Spinal cord (tissue), 10 donors: ENCODE data around the gene MYO3A. TPM values are rescaled to one million over a fixed set of nuclear protein-coding genes. Genes with fewer than 3 reads are reported as not detected.

Experiments
- DNase-seq, 6 donors: peaks; one replicate each; pipeline versions ENCODE4 v3.0.0 to v3.0.0-alpha.2; 2013 to 2015; ENCODE audit warnings: low spot score in 6 of 6, low read depth in 4 of 6
- H3K27ac ChIP-seq: one replicate; pipeline ENCODE4 v1.5.1; 2013; ENCODE audit warnings: low read depth, low read length, control low read depth
- H3K27me3 ChIP-seq: one replicate; pipeline ENCODE4 v1.6.1; 2013; ENCODE audit warnings: low read length; ENCODE audit not compliant: control insufficient read depth, insufficient read depth
- H3K36me3 ChIP-seq: one replicate; pipeline ENCODE4 v1.6.1; 2013; ENCODE audit warnings: low read length; ENCODE audit not compliant: control insufficient read depth, insufficient read depth
- H3K4me1 ChIP-seq: one replicate; pipeline ENCODE4 v1.6.1; 2013; ENCODE audit warnings: low read length; ENCODE audit not compliant: control insufficient read depth, insufficient read depth
- H3K4me3 ChIP-seq: one replicate; pipeline ENCODE4 v1.5.1; 2013; ENCODE audit warnings: low read depth, low read length, control low read depth
- H3K9me3 ChIP-seq: one replicate; pipeline ENCODE4 v1.6.1; 2013; ENCODE audit warnings: low read length; ENCODE audit not compliant: control insufficient read depth, insufficient read depth
- WGBS: methylation state at CpG from one replicate; pipeline ENCODE4 v1.1.5; 2013; ENCODE audit warnings: missing lambda C conversion rate; ENCODE audit not compliant: insufficient coverage; 5-methylcytosine and 5-hydroxymethylcytosine counted together
- polyA plus RNA-seq, 2 donors: library from polyadenylated mRNA; unstranded; fragments of 120-200 nt; gene quantifications; one replicate each; pipeline ENCODE4 v1.2.1, GENCODE V29; 2013; ENCODE audit not compliant: insufficient read length in 2 of 2
- total RNA-seq, 2 donors: library from RNA; depleted of rRNA in 1 of 2; stranded (reverse); fragments of 120-200 nt in 1 of 2; fragments of >200 nt in 1 of 2; gene quantifications; one replicate each; pipeline versions ENCODE4 v1.2.3 to v1.2.4, GENCODE V29; 2013 to 2014
- donor health status: healthy.

MYO3A gene
- total and polyA plus RNA-seq, 4 donors: 2.0 to 4.7 (median 3.9) TPM

DNA sequence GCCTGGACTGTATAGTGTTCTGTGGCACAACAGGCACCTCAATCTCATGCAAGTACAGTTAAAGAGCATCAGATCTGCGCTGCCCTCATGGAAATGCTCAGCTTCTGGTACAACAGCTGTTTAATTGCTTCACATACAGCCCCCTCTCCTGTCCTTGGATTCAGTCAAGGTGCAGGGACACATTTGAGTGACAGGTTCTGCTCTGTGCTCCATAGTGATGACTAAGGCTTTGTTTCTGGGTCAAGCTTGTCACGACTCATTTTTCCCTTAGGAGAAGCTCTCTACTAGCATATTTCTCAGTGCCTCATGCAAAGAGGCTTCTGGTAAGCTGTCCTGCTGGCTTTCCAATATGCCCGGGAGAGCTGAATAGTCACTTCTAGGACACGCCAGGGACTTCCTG is 26.8 kb upstream of the MYO3A start:
- no peak overlapping the region for H3K27ac ChIP-seq
- H3K4me3 ChIP-seq: no peak overlapping the region
- H3K27me3 ChIP-seq: no peaks in the 10 kb centered on the region
- no peaks in the 10 kb centered on the region for H3K9me3 ChIP-seq
- WGBS: 80% methylated on average over 2 of the region's 4 CpGs
- peak in 1 of 6 donors; percentile 17 for DNase-seq
- no peaks in the 10 kb centered on the region for H3K4me1 ChIP-seq
- H3K36me3 ChIP-seq: no peaks in the 10 kb centered on the region

DNA sequence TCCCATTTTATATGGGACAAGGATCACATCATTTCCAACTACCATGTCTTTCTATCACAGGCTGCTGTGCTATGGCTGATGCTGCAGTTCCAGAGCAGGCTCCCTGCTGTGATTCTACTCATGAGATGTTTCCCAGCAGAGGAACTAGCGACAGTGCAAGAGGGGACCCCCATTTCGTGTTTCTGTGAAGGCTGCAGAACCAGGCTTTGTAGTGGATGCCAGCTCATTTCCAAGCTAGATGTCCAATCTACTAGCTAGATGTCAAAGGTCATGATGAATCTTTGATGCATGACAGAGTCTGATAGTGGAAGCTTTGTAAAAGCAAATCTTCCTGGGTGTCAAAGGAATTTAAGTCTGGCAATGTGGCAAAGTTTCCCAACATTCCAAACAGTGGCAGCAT is 21.2 kb upstream of the MYO3A start:
- Histone ChIP-seq H3K4me3 (no peak overlapping the region), H3K4me1 (no peaks in the 10 kb centered on the region), H3K9me3 (no peaks in the 10 kb centered on the region), H3K27me3 (no peaks in the 10 kb centered on the region), H3K27ac (no peak overlapping the region), H3K36me3 (no peaks in the 10 kb centered on the region)
- WGBS: 9% methylated on average over 2 of the region's 2 CpGs
- DNase-seq: peak in 1 of 6 donors; percentile 72

DNA sequence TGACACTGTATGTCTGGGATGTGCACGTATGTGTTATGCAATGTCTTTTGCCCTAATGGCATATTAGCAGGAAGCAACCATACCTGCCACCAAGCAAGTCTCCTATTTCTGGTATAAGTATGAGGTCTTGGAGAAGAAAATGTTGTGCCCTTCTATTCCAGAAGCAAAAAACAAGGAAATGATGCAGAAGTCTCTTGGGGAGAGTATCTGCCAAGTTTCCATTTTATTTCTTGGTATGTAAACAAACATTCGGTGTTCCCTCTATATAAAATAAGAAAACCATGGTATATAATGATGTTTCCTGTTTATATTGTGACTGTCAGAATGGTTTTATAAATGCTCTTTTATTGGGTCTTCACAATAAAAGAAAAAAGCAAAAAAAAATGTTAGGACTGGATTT is 19.3 kb upstream of the MYO3A start:
- WGBS: no CpG with 5 or more reads among the region's 2 CpGs
- DNase-seq: peak in 1 of 6 donors; percentile 8

DNA sequence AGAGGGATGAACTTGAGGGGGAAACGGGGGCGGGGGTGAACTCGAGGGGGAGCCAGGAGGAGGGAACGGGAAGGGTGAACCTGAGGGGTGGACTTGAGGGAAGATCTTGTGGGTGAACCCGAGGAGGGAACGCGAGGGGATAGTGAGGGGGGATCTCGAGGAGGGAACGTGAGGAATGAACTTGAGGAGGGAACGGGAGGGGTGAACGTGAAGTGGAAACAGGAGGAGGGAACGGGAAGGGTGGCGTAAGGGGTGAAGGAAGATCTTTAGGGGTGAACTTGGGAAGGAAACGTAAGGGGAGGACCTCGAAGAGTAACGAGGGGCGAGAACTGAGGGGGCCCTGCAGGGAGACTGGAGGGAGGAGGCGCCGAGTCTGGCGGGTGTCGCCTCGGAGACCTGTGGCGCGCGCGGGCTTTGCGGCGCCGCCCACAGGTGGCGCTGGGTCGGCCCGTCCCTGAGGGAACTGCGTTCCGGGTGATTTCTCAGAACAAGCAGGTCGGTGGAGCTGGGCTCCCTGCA is 651 bp downstream of the MYO3A start:
- peaks cover 10% of the 10 kb centered on the region for H3K4me1 ChIP-seq
- H3K27me3 ChIP-seq: peaks cover 15% of the 10 kb centered on the region
- peak in 3 of 6 donors; percentile 26 to 60 (median 55) for DNase-seq
- H3K4me3 ChIP-seq: peak overlapping the region; percentile 54
- H3K27ac ChIP-seq: no peak overlapping the region
- H3K9me3 ChIP-seq: no peaks in the 10 kb centered on the region
- H3K36me3 ChIP-seq: no peaks in the 10 kb centered on the region
- under 1% methylated on average over 35 of the region's 35 CpGs for WGBS

More for the DNA sequence above, 19.3 kb upstream of the MYO3A start:
- no peak overlapping the region for H3K27ac ChIP-seq
- no peaks in the 10 kb centered on the region for H3K36me3 ChIP-seq
- H3K4me1 ChIP-seq: no peaks in the 10 kb centered on the region
- H3K4me3 ChIP-seq: no peak overlapping the region
- H3K9me3 ChIP-seq: no peaks in the 10 kb centered on the region
- H3K27me3 ChIP-seq: no peaks in the 10 kb centered on the region

DNA sequence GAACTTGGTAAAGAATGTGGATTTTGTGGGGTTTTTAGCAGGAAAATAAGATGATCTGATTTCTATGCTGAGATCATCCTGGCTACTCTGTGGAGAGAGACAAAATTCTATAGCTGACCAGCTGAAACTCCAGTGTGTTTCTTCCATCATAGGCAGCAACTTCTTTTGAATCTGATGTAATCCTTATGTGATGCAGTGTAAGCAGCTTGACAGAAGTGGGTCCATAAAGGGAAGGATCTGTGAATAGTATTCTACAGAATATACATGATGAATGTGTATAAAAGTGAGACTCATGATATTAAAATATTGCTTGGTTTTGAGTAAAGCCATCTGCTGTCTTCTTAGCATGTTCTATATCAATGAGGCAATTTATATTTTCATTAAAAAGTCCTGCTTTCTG is 4.4 kb downstream of the MYO3A start:
- Histone ChIP-seq H3K9me3 (no peaks in the 10 kb centered on the region), H3K27me3 (peaks cover 15% of the 10 kb centered on the region), H3K36me3 (no peaks in the 10 kb centered on the region), H3K4me3 (no peak overlapping the region), H3K4me1 (peaks cover 10% of the 10 kb centered on the region), H3K27ac (no peak overlapping the region)
- DNase-seq: no peak

DNA sequence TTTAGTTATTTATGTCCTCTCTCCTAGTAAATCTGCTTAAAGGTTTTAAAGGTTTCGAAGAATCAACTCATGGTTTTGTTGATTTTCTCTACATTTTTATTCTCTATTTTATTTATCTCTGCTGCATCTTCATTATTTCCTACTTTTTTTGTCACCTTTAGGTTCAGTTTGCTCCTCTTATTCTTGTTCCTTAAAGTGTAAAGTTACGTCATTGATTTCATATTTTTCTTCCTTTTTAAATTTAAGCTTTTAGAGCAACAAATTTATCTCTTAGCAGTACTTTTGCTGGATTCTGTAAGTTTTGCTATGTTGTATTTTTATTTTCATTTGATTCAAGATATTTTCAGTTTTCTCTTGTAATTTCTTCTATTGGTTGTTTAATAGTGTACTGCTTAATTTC is 10.7 kb downstream of the MYO3A start:
- no peaks in the 10 kb centered on the region for H3K27me3 ChIP-seq
- DNase-seq: no peak
- no peaks in the 10 kb centered on the region for H3K4me1 ChIP-seq
- H3K27ac ChIP-seq: no peak overlapping the region
- H3K9me3 ChIP-seq: peaks cover 3% of the 10 kb centered on the region
- no CpG with 5 or more reads among the region's 2 CpGs for WGBS
- no peaks in the 10 kb centered on the region for H3K36me3 ChIP-seq
- no peak overlapping the region for H3K4me3 ChIP-seq

DNA sequence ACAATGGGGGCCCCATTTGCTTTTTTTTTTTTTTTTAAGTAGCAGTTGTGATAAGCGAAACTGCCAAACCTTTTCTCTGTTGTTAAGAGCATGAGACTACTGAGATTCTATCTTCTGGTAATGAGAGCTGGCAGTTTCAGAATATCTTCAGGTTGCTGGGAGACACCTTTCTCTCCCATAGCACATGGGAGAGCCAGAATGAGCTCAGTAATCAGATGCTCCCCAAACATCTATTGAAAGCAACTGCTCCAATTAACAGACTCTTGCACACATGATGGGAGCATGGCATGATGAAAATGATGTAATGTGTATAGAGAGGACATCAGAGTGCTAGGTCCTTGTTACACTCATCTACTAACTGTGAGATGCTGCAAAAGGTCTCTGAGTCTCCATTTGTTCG is 18.8 kb downstream of the MYO3A start:
- no peaks in the 10 kb centered on the region for H3K36me3 ChIP-seq
- DNase-seq: peak in 1 of 6 donors; percentile 3
- no peaks in the 10 kb centered on the region for H3K9me3 ChIP-seq
- no peaks in the 10 kb centered on the region for H3K27me3 ChIP-seq
- H3K27ac ChIP-seq: no peak overlapping the region
- no peak overlapping the region for H3K4me3 ChIP-seq
- H3K4me1 ChIP-seq: no peaks in the 10 kb centered on the region
- WGBS: 60% methylated on average over 1 of the region's 2 CpGs

DNA sequence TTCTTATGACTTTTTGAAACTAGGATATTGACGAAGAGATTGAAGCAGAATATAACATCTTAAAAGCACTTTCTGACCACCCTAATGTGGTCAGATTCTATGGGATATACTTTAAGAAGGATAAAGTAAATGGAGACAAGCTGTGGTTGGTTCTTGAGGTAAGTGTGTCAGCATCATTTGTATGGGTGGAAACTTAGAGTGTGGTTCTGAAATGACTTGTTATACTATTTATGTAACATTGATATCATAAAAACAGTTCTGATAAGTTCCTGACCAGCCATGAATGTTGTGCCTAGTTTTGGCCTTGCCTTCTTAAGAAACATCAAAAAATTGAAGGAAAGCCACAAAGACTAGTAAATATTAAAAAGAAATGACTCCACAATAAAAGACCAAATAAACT is 20.8 kb downstream of the MYO3A start:
- Histone ChIP-seq H3K4me3 (no peak overlapping the region), H3K36me3 (no peaks in the 10 kb centered on the region), H3K9me3 (peaks cover 3% of the 10 kb centered on the region), H3K4me1 (no peaks in the 10 kb centered on the region), H3K27ac (no peak overlapping the region), H3K27me3 (no peaks in the 10 kb centered on the region)
- no peak for DNase-seq
- WGBS: no CpG with 5 or more reads among the region's 1 CpG

DNA sequence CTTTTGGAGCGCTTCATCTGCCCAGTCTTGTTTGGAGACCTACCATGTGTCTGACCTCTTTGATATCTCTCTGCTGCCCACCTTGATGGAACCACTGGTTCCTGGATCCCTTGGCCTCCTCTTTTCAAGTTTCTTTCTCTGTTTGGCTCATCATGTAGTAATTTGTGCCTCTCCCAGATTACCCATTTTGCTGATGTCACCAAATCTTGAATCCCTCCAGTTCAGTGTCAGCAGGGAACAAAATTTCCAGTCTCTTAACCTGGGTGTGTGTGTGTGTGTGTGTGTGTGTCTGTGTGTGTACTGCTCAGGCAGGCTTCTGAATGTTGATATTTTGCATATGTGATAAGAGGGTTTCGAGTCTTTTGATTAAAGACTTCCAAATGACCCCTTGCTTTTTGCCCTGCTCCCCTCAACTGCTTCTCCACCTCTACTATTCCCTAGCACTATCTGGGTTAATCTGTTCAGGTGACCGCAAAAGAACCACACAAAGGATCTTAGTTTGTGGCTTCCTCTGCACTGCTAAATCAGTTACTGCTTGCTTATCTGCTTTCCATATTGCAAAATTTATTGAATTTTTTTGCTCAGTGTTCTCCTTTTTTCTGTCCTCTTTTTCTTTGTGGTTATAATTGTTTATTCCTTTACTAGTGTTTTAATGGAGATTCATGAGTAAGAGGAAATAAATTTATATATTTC is 25.7 kb downstream of the MYO3A start:
- Histone ChIP-seq H3K36me3 (no peaks in the 10 kb centered on the region), H3K4me1 (no peaks in the 10 kb centered on the region), H3K4me3 (no peak overlapping the region), H3K27ac (no peak overlapping the region), H3K27me3 (no peaks in the 10 kb centered on the region), H3K9me3 (peaks cover 3% of the 10 kb centered on the region)
- 100% methylated on average over 2 of the region's 3 CpGs for WGBS
- no peak for DNase-seq

DNA sequence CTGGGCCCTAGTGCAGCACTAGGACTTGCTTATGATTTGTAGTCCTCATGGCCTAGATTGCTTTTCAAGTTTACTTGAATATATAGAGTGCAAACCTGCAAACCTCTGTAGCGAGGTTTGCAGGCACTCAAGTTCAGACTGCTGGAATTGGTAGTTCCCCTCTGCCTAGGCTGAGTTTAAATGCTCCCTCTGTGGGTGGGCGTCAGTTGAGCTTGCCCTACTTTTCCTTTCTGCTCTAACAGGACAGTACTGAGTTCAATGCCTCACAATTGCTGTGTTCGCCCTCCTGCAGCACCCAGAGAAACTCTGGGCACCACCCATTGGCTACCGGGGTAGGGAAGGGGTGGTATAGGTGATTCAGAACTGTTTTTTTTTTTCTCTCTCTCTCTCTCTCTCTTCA is 31.6 kb downstream of the MYO3A start:
- no peak for DNase-seq
- H3K4me1 ChIP-seq: no peaks in the 10 kb centered on the region
- no peaks in the 10 kb centered on the region for H3K27me3 ChIP-seq
- H3K36me3 ChIP-seq: no peaks in the 10 kb centered on the region
- H3K27ac ChIP-seq: no peak overlapping the region
- H3K9me3 ChIP-seq: no peaks in the 10 kb centered on the region
- no peak overlapping the region for H3K4me3 ChIP-seq
- 100% methylated on average over 1 of the region's 4 CpGs for WGBS
